Astrocyte (in vitro differentiated cells and primary cell): ENCODE measurements around the gene SDC4.

Experiments used
- EZH2 ChIP-seq: IDR thresholded peaks from 2 replicates; pipeline ENCODE4 v1.6.1; 2012; ENCODE audit warnings: mild to moderate bottlenecking, low read length, inconsistent platforms; ENCODE audit not compliant: insufficient read depth
- TF ChIP-seq, protein P1 (sequence below): IDR thresholded peaks from 2 replicates; pipeline ENCODE4 v1.5.1; 2011; ENCODE audit warnings: low read depth, mild to moderate bottlenecking, inconsistent platforms, low read length, moderate library complexity; ENCODE audit not compliant: insufficient read depth

GRCh38 chr20:45378191-45378590 is 30.0 kb upstream of the SDC4 start, which contains the start of gene TP53TG5:
- TF ChIP-seq, protein P1, sequence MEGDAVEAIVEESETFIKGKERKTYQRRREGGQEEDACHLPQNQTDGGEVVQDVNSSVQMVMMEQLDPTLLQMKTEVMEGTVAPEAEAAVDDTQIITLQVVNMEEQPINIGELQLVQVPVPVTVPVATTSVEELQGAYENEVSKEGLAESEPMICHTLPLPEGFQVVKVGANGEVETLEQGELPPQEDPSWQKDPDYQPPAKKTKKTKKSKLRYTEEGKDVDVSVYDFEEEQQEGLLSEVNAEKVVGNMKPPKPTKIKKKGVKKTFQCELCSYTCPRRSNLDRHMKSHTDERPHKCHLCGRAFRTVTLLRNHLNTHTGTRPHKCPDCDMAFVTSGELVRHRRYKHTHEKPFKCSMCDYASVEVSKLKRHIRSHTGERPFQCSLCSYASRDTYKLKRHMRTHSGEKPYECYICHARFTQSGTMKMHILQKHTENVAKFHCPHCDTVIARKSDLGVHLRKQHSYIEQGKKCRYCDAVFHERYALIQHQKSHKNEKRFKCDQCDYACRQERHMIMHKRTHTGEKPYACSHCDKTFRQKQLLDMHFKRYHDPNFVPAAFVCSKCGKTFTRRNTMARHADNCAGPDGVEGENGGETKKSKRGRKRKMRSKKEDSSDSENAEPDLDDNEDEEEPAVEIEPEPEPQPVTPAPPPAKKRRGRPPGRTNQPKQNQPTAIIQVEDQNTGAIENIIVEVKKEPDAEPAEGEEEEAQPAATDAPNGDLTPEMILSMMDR = no peak
- no peak for TF ChIP-seq EZH2
